Measurements from ENCODE around the gene RPS29. TPM values are rescaled to one million over a fixed set of nuclear protein-coding genes. Genes with fewer than 3 reads are reported as not detected.
A peak's percentile ranks its signal among the peaks of the same experiment; 100 is the strongest.

RPS29 gene
- total and polyA plus RNA-seq, 9 of the 15 experiments (the other 6 are each of a cell fraction or from before 2014, with no cell fraction given) = 1,545 to 5,012 (median 2,448) TPM

DNA sequence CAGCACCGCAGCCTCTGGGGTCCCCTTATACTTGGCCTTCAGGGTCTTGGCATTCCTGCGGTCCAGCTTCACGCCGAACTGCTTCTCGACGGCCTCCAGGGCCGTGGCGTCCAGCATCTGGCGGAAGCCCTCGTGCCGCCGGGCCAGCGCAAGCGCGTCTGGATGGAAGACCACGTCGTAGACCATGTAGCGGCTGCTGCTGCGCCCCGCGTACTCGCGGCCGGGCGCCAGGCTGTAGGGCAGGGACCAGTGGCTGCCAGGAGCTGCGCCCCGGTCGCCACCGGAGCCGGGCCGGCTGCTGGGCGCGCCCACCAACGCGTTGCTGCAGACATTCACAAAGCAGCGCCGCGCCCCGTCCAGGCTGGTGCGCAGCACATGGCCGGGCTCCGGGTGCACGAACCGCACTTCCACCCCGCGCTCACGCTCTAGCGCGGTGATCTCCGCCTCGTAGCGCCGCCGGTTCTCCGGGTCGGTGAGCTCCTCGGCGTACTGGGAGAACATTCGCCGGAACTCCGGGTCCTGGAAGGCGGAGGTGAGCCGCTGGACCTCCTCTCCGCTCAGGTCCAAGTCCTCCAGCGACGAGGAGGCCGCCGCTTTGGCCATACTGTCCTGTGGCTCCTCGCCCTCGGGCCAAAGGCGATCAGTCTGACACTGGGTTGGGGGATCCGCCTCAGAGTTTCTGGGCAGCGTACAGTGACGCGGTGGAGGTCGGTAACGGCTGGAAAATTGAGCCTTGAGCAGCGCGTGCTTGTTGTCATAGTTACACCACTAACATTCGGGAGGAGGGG, 48.6 kb upstream of the RPS29 start, which contains the start of gene DNAAF2 (continued):
- TF ChIP-seq, protein P1, sequence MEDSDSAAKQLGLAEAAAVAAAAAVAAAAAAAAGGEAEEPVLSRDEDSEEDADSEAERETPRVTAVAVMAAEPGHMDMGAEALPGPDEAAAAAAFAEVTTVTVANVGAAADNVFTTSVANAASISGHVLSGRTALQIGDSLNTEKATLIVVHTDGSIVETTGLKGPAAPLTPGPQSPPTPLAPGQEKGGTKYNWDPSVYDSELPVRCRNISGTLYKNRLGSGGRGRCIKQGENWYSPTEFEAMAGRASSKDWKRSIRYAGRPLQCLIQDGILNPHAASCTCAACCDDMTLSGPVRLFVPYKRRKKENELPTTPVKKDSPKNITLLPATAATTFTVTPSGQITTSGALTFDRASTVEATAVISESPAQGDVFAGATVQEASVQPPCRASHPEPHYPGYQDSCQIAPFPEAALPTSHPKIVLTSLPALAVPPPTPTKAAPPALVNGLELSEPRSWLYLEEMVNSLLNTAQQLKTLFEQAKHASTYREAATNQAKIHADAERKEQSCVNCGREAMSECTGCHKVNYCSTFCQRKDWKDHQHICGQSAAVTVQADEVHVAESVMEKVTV (CRISPR knock-in tag; IDR thresholded peaks at IDR 0.05) = no peak
- TF ChIP-seq STAT5A (IDR thresholded peaks at IDR 0.05; ENCODE audit: borderline replicate concordance, low read length) (no peak), ATF1 (CRISPR knock-in tag; IDR thresholded peaks at IDR 0.05) (no peak), ATF1 (tag; IDR thresholded peaks at IDR 0.05) (no peak; the same call in 1 of the 2 replicates), EP300 (IDR thresholded peaks at IDR 0.05; ENCODE audit: low read length) (no peak), FOXP1 (CRISPR knock-in tag; IDR thresholded peaks at IDR 0.05) (no peak), YY1 (IDR thresholded peaks at IDR 0.05; ENCODE audit: borderline replicate concordance in 1 of 3, control insufficient read depth in 1 of 3, extremely low read depth in 1 of 3, insufficient read depth in 3 of 3, insufficient read length in 1 of 3, insufficient replicate concordance in 2 of 3, low read depth in 1 of 3, low read length in 2 of 3) (peak in 1 of 3 experiments; percentile 10), MCM7 (IDR thresholded peaks at IDR 0.05) (no peak), FOSL1 (tag; conservative IDR thresholded peaks at IDR 0.05) (no peak), KDM2B (CRISPR knock-in tag; IDR thresholded peaks at IDR 0.05) (no peak), HMGN3 (IDR thresholded peaks at IDR 0.05; ENCODE audit: borderline replicate concordance, extremely low read depth, insufficient read length, low read depth, low read length) (peak; percentile 26), BHLHE40 (IDR thresholded peaks at IDR 0.05; ENCODE audit: low read length) (no peak), NFIX (CRISPR knock-in tag; IDR thresholded peaks at IDR 0.05; ENCODE audit: low read depth) (no peak), ZNF146 (CRISPR knock-in tag; IDR thresholded peaks at IDR 0.05; ENCODE audit: unreplicated experiment) (no peak), MYNN (IDR thresholded peaks at IDR 0.05) (no peak), MYNN (CRISPR knock-in tag; IDR thresholded peaks at IDR 0.05) (no peak), NUFIP1 (IDR thresholded peaks at IDR 0.05; ENCODE audit: partially characterized antibody) (no peak), SIX5 (IDR thresholded peaks at IDR 0.05; ENCODE audit: borderline replicate concordance in 1 of 2, insufficient read depth in 1 of 2, low read depth in 1 of 2, low read length in 2 of 2) (no peak)
- TF ChIP-seq, protein P2, sequence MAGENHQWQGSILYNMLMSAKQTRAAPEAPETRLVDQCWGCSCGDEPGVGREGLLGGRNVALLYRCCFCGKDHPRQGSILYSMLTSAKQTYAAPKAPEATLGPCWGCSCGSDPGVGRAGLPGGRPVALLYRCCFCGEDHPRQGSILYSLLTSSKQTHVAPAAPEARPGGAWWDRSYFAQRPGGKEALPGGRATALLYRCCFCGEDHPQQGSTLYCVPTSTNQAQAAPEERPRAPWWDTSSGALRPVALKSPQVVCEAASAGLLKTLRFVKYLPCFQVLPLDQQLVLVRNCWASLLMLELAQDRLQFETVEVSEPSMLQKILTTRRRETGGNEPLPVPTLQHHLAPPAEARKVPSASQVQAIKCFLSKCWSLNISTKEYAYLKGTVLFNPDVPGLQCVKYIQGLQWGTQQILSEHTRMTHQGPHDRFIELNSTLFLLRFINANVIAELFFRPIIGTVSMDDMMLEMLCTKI (IDR thresholded peaks at IDR 0.05; ENCODE audit: partially characterized antibody) = no peak
- TF ChIP-seq, protein P3, sequence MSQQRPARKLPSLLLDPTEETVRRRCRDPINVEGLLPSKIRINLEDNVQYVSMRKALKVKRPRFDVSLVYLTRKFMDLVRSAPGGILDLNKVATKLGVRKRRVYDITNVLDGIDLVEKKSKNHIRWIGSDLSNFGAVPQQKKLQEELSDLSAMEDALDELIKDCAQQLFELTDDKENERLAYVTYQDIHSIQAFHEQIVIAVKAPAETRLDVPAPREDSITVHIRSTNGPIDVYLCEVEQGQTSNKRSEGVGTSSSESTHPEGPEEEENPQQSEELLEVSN (IDR thresholded peaks at IDR 0.05; ENCODE audit: borderline replicate concordance in 1 of 2, extremely low read depth in 1 of 2, insufficient read depth in 1 of 2, insufficient read length in 1 of 2, low read depth in 1 of 2, low read length in 1 of 2, poor library complexity in 1 of 2, severe bottlenecking in 1 of 2) = peak; percentile 40 to 56
